HG02970 (cell line): Measurements from ENCODE around the gene TMEM255B.
"Not testable (repeated sequence)": the region's sequence is repeated elsewhere in the genome, so short reads cannot be mapped to it uniquely, and the experiment has no call there.

Source experiments
- ATAC-seq: cut with Tn5 transposase; IDR thresholded peaks from one replicate; pipeline ENCODE4 v1.9.1; 2021; ENCODE audit warnings: mild to moderate bottlenecking, moderate library complexity, moderate number of reproducible peaks; ENCODE audit not compliant: unreplicated experiment, low FRiP score

TMEM255B gene

DNA sequence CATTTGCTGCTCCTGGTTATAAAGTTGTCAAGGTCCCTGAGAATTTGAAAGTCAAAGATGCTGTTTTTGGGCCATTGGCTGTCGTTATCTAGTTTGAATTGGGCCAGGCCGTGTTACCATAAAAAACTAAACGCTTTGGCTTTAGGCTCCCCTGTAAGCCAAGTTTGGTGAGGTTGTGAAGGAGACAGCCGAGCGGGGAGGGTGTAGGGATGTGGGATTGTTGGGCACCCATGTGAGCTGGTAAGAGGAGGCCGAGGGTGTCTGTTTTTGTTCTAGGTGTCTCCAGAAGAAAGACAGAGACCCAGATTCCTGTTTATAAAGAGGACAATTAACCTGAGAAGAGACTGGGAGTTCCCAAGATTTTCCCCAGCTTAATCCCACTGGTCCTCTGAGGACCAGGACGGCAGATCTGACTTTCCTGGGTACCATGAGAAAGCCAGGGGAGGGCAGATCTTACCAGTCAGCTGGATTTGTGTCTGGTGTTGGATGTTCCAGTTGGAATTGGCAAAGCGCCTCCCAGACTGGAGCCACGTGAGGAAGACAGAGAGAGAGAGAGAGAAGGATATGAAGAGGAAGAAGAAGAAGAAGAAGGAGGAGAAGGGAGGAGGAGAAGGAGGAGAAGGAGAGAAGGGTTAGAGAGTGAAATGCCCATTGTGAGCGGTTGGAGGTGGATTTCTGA is 25.1 kb downstream of the TMEM255B start:
- no peak for ATAC-seq

- no peak for ATAC-seq
These were observed 25.6 kb downstream of the TMEM255B start for GRCh38 chr13:113784645-113785024.

DNA sequence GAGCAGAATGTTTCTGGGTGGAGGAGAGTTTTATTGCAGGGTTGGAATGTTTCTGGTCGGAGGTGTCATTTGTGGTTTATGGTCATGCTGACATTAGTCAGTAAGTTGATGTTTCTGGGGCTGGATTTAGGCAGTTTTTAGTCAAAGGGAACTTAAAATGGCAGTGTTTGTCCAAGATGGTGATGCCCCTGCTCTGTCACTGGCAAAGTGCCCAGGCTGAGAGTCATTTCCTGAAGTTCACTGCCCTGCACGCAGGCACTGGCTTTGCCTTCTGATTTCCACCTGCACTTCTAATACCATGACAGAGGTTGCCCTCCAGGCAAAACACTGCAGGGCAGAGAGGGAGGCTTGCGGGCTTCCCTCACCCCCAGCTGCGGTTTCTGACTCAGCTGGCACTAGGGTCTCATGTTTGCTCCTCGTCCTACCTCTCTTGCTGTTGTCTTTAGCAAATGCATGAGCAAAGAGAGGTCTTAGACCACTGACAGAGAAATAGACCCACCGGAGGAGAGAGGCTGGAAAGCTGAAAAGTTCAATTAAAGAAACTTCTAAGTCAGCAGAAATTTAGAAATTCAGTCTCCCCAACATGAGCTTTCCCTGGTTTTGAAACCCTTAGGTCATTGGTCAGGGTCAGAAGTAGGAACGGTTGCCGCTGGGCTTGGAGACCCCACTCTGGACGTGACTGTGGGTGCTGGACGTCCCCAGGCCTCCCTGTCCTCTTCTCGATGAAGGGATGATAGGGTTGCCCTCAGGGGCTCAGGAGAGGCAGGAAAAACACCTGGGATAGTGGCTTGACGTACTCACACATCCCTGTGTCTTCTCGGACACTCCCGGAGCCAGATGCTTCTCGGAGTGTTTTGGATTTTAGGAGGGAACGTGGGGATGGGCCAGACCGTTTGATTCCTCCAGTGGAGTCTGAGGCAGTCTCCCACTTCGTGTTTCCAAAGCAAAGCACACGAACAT is 26.3 kb downstream of the TMEM255B start:
- no peak for ATAC-seq

DNA sequence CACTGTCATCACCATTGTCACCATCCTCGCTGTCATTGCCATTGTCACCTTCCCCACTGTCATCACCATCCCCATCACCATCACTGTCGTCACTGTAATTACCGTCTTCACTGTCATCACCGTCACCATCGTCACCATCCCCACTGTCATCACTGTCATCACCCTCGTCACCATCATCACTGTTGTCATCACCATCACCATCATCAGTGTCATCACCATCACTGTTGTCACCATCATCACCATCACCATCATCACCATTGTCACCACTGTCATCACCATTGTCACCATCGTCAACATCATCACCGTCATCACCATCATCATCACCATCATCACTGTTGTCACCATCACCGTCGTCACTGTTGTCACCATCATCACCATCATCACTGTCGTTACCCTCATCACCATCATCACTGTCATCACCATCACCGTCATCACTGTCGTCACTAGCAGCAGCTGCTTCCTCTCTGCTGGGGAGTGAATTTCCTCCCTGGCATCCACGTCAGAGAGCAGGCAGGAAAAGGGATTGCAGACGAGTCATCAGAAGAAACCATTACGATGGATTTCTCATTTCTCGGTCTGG is 27.3 kb downstream of the TMEM255B start:
- ATAC-seq = no peak

DNA sequence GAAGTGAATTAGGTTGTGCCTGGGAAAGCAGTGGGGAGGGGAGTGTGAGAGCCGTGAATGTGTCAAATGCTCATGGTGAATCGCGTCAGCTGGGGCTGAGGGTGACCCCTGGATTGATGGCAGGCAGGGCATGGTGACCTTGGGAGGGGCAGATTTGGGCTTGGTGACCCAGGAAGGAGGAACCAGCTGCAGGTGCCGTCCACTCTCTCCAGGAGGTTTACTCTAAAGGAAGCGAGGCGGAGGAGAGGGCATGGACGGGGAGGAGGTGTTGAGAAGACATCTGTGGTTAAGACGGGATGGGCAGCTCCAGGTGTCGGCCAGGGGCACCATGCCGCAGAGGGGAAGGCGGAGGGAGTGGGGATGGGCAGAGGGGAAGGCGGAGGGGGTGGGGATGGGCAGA is 28.7 kb downstream of the TMEM255B start:
- no peak for ATAC-seq

DNA sequence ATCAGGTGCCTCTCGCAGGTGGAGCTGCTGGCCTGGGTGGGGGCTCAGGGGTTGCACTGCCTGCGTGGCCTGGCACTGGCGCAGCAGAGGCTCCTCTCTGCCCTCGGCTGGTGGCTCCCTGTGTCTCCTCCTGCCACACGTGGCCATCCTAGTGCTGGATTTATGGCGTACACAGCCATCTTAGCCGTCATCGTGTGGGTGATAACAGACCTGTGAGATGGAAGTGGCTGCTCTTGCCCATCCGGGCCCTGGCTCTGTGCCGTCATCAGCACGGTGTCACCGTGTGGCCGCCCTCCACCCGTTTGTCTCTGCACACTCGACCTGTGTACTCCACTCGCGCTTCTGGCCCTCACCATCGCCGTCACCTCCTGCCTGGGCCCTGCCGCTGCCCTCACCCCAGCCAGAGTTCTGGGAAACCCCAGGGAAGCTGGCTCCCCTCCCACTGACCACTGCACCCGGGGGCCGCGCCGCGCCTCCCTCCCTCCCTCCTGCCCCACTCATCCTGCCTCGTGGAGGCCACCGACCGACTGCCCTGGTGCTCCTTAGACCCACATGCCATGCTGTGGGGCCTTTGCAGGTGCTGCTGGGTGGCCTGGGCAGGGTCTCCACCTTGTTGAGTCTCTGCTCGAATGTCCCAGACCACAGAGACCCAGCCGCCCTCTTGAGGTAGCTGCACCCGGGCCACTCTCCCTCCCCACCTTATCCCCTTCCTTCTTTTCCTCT is 29.5 kb downstream of the TMEM255B start:
- no peak for ATAC-seq

- no peak for ATAC-seq
These were observed 30.1 kb downstream of the TMEM255B start for GRCh38 chr13:113789167-113789566.

DNA sequence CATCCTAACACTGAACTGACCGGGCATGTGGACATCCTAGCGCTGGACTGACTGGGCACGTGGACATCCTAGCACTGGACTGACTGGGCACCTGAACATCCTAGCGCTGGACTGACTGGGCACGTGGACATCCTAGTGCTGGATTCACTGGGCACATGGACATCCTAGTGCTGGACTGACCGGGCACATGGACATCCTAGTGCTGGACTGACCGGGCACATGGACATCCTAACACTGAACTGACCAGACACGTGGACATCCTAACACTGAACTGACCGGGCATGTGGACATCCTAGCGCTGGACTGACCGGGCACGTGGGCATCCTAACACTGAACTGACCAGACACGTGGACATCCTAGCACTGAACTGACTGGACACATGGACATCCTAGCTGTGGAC is 30.9 kb downstream of the TMEM255B start:
- not testable (repeated sequence) for ATAC-seq

GRCh38 chr13:113791226-113791625 is 32.2 kb downstream of the TMEM255B start:
- ATAC-seq = no peak

DNA sequence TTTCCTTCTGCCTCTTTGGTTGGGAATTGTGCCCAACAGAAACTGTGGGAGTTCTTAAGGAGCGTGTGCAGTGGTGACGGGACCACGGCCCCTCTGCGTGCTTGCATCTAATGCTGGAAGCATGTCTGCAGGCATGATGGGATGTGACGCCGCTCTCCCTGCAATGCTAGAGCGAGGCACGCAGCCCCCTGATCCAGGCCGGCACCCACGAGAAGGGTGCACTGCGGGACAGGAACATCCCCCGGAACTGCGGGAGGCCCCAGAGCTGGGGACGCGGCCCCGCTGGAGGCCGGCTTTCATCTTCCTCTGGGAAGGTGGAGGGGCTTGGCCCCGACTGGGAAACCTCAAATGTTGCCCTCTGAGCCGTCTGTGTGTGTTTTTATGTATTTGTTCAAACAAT is 32.7 kb downstream of the TMEM255B start:
- ATAC-seq = no peak

DNA sequence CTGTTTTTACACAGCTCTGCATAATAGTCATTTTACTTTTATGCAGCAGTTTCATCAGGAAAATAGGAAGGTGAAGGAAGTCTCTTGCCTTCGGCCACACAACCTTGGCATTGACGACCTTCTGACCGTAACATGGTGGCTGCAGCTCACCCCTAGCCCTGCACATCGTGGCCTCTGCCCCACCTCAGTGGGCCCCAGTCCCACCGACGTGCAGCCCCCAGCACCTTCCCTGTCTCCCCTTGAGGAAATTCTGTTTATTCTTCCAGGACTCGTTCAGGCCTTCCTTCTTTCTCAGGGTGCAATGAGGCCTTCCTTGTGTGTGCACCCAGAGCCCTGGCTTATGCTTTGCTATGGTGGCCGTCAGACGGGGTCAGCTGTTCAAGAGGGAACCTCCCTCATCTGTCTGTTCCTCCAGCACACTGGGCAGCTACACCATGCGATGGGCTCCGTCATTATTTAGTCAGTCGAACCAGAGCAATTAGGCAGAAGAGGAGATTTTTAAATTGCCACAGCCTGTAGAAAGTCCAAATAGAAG is 33.3 kb downstream of the TMEM255B start:
- ATAC-seq = no peak

DNA sequence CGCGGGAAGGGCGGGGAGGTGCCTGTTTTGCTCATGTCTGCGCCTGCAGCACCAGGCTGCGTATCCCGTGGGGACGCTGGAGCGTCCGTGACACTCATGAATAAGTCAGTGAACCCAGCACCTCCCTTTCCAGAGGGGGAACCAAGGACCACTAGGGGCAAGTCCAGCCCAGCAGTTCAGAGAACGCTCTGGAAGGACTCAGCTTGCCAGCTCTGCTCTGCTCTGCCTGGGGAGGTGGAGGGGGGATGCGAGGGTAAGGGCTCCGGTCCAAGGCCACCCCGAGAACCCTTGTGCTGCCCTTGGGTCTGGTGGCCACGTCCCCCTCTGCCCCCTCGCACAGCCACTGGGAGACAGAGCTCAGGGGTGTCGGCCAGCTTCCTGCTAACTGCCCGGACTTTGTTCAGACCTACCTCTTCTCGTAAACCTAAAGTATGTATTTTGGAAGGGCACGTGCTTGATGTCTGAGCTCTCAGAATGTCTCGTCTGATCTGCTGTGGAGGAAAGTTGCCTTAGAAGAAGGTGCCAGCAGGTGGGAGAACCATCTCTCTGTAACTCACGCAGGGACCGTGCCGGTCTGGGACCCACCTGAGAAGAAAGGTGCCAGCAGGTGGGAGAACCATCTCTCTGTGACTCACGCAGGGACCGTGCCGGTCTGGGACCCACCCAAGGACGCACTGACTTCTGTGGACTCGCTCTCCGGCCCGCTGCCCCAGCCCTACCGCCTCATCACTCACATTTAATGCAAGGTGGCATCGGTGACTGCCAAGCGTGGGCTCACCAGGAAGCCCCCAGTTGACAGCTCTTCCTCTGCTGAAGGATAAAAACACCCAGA is 34.1 kb downstream of the TMEM255B start:
- no peak for ATAC-seq

- ATAC-seq = no peak
These were observed 34.7 kb downstream of the TMEM255B start for GRCh38 chr13:113793718-113794085.

- ATAC-seq = no peak
These were observed 35.1 kb downstream of the TMEM255B start for GRCh38 chr13:113794086-113794485.

DNA sequence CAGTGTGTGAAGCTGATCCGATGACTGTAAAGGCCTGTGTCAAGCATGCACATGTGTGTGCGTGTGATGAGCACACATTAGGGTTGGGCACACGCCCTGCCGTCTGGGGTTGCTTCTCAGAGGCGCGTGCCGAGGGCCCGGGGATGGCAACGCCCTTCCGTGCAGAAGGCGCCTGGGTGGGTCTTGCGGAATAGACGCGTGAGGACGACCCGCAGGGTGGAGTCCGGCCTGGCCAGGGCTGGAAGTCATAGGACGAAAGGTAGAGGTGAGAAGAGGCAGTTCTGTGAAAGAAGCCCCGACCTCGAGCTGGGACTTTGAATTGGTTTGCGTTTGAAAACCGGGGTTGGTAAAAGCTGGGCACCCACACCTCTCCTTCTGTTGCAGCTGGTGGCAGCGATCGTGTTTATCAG is 35.7 kb downstream of the TMEM255B start:
- no peak for ATAC-seq

DNA sequence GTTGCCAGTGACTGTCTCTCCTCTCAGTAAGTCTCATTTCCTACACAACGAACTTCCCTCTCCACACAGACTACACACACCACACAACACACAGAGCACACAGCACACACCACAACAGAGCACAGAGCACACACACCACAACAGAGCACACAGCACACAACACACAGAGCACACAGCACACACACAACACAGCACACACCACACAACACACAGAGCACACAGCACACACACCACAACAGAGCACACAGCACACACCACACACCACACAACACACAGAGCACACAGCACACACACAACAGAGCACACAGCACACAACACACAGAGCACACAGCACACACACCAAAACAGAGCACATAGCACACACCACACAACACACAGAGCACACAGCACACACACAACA is 36.3 kb downstream of the TMEM255B start:
- not testable (repeated sequence) for ATAC-seq

DNA sequence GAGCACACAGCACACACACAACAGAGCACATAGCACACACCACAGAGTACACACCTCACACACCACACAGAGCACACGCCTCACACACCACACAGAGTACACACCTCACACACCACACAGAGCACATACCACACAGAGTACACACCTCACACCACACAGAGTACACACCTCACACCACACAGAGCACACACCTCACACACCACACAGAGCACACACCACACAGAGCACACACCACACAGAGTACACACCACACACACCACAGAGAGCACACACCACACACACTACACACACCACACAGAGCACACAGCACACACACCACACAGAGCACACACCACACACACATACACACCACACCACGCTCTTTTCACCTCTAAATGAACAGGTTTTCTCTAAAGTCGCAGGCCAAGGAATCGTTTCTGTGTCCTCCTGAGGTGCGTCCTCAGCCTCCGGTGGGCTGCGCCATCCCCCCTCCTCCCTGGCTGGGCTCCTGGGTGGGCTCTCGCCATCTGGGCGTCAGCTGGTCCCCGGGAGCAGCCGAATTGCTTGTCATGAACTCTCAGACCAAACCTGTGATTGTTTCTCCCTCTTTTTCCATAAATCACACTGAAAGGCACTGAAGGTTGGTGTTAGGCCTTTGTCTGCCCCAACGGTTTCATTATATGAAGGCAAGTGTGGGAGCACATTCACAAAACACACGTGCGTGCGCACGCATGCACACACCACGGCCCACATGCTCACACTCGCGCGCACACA is 37.4 kb downstream of the TMEM255B start:
- no peak for ATAC-seq

- no peak for ATAC-seq
These were observed 38.1 kb downstream of the TMEM255B start for GRCh38 chr13:113796964-113797676.
